HG03575 (cell line): Measurements from ENCODE around the gene S100A9.
"Not testable (repeated sequence)": the region's sequence is repeated elsewhere in the genome, so short reads cannot be mapped to it uniquely, and the experiment has no call there.

ENCODE experiments used
- ATAC-seq: cut with Tn5 transposase; IDR thresholded peaks from one replicate; pipeline ENCODE4 v1.9.1; 2021; ENCODE audit not compliant: unreplicated experiment, insufficient number of reproducible peaks, low FRiP score; ENCODE audit errors: extremely low read depth

S100A9 gene

GRCh38 chr1:153399401-153400055 lies 41.9 kb downstream of the S100A9 start:
- no peak for ATAC-seq

- no peak for ATAC-seq
Measured at GRCh38 chr1:153400244-153400643, 42.6 kb downstream of the S100A9 start.

- ATAC-seq = no peak
Measured at GRCh38 chr1:153401461-153401860, 43.8 kb downstream of the S100A9 start.

GRCh38 chr1:153402226-153402625 lies 44.6 kb downstream of the S100A9 start:
- no peak for ATAC-seq

- ATAC-seq = no peak
Measured at GRCh38 chr1:153403421-153404085, 45.9 kb downstream of the S100A9 start.

- no peak for ATAC-seq
Measured at GRCh38 chr1:153404086-153404635, 46.5 kb downstream of the S100A9 start.

- ATAC-seq = no peak
Measured at GRCh38 chr1:153404768-153405167, 47.1 kb downstream of the S100A9 start.

GRCh38 chr1:153405825-153406599 lies 48.4 kb downstream of the S100A9 start:
- not testable (repeated sequence) for ATAC-seq

GRCh38 chr1:153407274-153407673 lies 49.6 kb downstream of the S100A9 start:
- ATAC-seq = not testable (repeated sequence)
